Neural cell (in vitro differentiated cells): ENCODE measurements around the gene SMOC1. TPM values are rescaled to one million over a fixed set of nuclear protein-coding genes. Genes with fewer than 3 reads are reported as not detected.

Experiments
- H2AFZ ChIP-seq: fragments of 200-600, 300-800 bp; sonication (generic), shearing (Covaris generic); 2 replicates; pipeline ENCODE4 v1.6.0; 2014; ENCODE audit warnings: low read depth, mild to moderate bottlenecking, antibody characterized with exemption, low read length, moderate library complexity
- H3F3A ChIP-seq: fragments of 200-600 bp; shearing (Covaris generic); 2 replicates; pipeline ENCODE4 v1.6.1; 2016; ENCODE audit warnings: mild to moderate bottlenecking, moderate library complexity, mixed read lengths, antibody characterized with exemption, low read length; ENCODE audit not compliant: insufficient read depth, poor library complexity, severe bottlenecking
- H3K27ac ChIP-seq: fragments of 200-600, 300-800 bp; sonication (generic), shearing (Covaris generic); 2 replicates; pipeline ENCODE4 v1.5.1; 2014; ENCODE audit warnings: mild to moderate bottlenecking, low read length, moderate library complexity
- H3K27me3 ChIP-seq: fragments of 300-800, 200-600 bp; sonication (generic), shearing (Covaris generic); 2 replicates; pipeline ENCODE4 v1.6.0; 2014; ENCODE audit warnings: mild to moderate bottlenecking, low read depth, low read length, moderate library complexity; ENCODE audit not compliant: insufficient read depth
- H3K36me3 ChIP-seq: fragments of 300-800, 200-600 bp; sonication (generic), shearing (Covaris generic); 2 replicates; pipeline ENCODE4 v1.5.1; 2014; ENCODE audit warnings: mild to moderate bottlenecking, antibody characterized with exemption, low read length, moderate library complexity; ENCODE audit not compliant: insufficient read depth
- H3K4me2 ChIP-seq: fragments of 300-800, 200-600 bp; sonication (generic), shearing (Covaris generic); 2 replicates; pipeline ENCODE4 v1.6.0; 2014; ENCODE audit warnings: mild to moderate bottlenecking, low read length
- H3K4me3 ChIP-seq: fragments of 300-800, 200-600 bp; sonication (generic), shearing (Covaris generic); 2 replicates; pipeline ENCODE4 v1.5.1; 2014; ENCODE audit warnings: mild to moderate bottlenecking, low read length, moderate library complexity
- H3K79me2 ChIP-seq: fragments of 200-600 bp; shearing (Covaris generic); replicated peaks from 2 replicates; pipeline ENCODE4 v1.6.0; 2014; ENCODE audit warnings: mild to moderate bottlenecking, low read length, moderate library complexity; ENCODE audit not compliant: insufficient read depth
- H3K9ac ChIP-seq: fragments of 300-800, 200-600 bp; sonication (generic), shearing (Covaris generic); 2 replicates; pipeline ENCODE4 v1.6.1; 2016; ENCODE audit warnings: mild to moderate bottlenecking, low read length, mixed read lengths
- H3K9me2 ChIP-seq: fragments of 200-600 bp; shearing (Covaris generic); 2 replicates; pipeline ENCODE4 v1.6.1; 2016; ENCODE audit warnings: mild to moderate bottlenecking, low read length, mixed read lengths; ENCODE audit not compliant: insufficient read depth
- H3K9me3 ChIP-seq: fragments of 200-600, 300-800 bp; sonication (generic), shearing (Covaris generic); 2 replicates; pipeline ENCODE4 v1.6.1; 2016; ENCODE audit warnings: mild to moderate bottlenecking, mixed run types, low read length, moderate library complexity, mixed read lengths
- H4K20me1 ChIP-seq: fragments of 200-600 bp; shearing (Covaris generic); 2 replicates; pipeline ENCODE4 v1.6.1; 2016; ENCODE audit warnings: mild to moderate bottlenecking, mixed run types; ENCODE audit not compliant: insufficient read depth
- CTCF ChIP-seq: fragments of 450-650 bp; IDR thresholded peaks from 2 replicates; pipeline ENCODE4 v1.5.1; 2014; ENCODE audit warnings: antibody characterized with exemption, mild to moderate bottlenecking, moderate library complexity; ENCODE audit not compliant: poor library complexity, severe bottlenecking
- EP300 ChIP-seq: fragments of 450-650 bp; conservative IDR thresholded peaks from 2 replicates; pipeline ENCODE4 v1.6.1; 2014; ENCODE audit warnings: antibody characterized with exemption, mild to moderate bottlenecking, moderate library complexity; ENCODE audit not compliant: poor library complexity, severe bottlenecking
- EZH2 ChIP-seq: fragments of 200-600, 300-800 bp; shearing (Covaris generic), sonication (generic); IDR thresholded peaks from 2 replicates; pipeline ENCODE4 v1.6.1; 2014; ENCODE audit warnings: antibody characterized with exemption, low read length, borderline replicate concordance, mild to moderate bottlenecking; ENCODE audit not compliant: insufficient read depth, poor library complexity, severe bottlenecking
- POLR2AphosphoS5 ChIP-seq: IDR thresholded peaks from 2 replicates; pipeline ENCODE4 v1.6.1; 2012
- RAD21 ChIP-seq: fragments of 450-650 bp; conservative IDR thresholded peaks from 2 replicates; pipeline ENCODE4 v1.6.1; 2014; ENCODE audit warnings: antibody characterized with exemption, mild to moderate bottlenecking, moderate library complexity
- REST ChIP-seq: IDR thresholded peaks from 2 replicates; pipeline ENCODE4 v1.6.1; 2012; ENCODE audit warnings: borderline replicate concordance
- SMC3 ChIP-seq: fragments of 450-650 bp; conservative IDR thresholded peaks from 2 replicates; pipeline ENCODE4 v1.6.1; 2014; ENCODE audit warnings: antibody characterized with exemption, mild to moderate bottlenecking, moderate library complexity; ENCODE audit not compliant: poor library complexity
- polyA plus RNA-seq: library from polyadenylated mRNA; depleted of rRNA; stranded (reverse); fragments of >200 nt; gene quantifications from 2 replicates; pipeline ENCODE4 v1.2.3, GENCODE V29; 2014

The SMOC1 gene
- polyA plus RNA-seq, 1 donor from 2014 or later, result 8.7 TPM

GRCh38 chr14:69933623-69934275 lies 54.5 kb downstream of the SMOC1 start:
- Histone ChIP-seq H2AFZ (no peak overlapping the region), H3K27me3 (no peaks in the 10 kb centered on the region), H3K36me3 (no peaks in the 10 kb centered on the region), H4K20me1 (no peaks in the 10 kb centered on the region), H3K79me2 (peaks cover 29% of the 10 kb centered on the region), H3K4me3 (no peak overlapping the region), H3K9me2 (no peaks in the 10 kb centered on the region), H3K9me3 (no peaks in the 10 kb centered on the region), H3K4me2 (no peak overlapping the region), H3K27ac (no peak overlapping the region), H3K9ac (no peak overlapping the region), H3F3A (no peaks in the 10 kb centered on the region)
- TF ChIP-seq POLR2AphosphoS5, result no peak
- TF ChIP-seq EP300, result no peak
- no peak for TF ChIP-seq CTCF
- TF ChIP-seq REST, result no peak
- TF ChIP-seq EZH2, result no peak
- no peak for TF ChIP-seq RAD21
- no peak for TF ChIP-seq SMC3

GRCh38 chr14:69937367-69938081 lies 58.3 kb downstream of the SMOC1 start:
- H3K27me3 ChIP-seq, result no peaks in the 10 kb centered on the region
- H2AFZ ChIP-seq, result peak overlapping the region; percentile 66
- H3K4me3 ChIP-seq, result no peak overlapping the region
- peaks cover 51% of the 10 kb centered on the region for H3K79me2 ChIP-seq
- TF ChIP-seq CTCF (peak; percentile 28), POLR2AphosphoS5 (no peak)
- no peaks in the 10 kb centered on the region for H3K36me3 ChIP-seq
- peak overlapping the region; percentile 17 for H3K4me2 ChIP-seq
- H3K9ac ChIP-seq, result peak overlapping the region; percentile 33
- H3K9me3 ChIP-seq, result no peaks in the 10 kb centered on the region
- no peaks in the 10 kb centered on the region for H4K20me1 ChIP-seq
- H3K9me2 ChIP-seq, result no peaks in the 10 kb centered on the region
- no peaks in the 10 kb centered on the region for H3F3A ChIP-seq
- peak overlapping the region; percentile 51 for H3K27ac ChIP-seq
